NCI-H1436 treated with DMSO at 0.1 percent for 48 hours (cell line): ENCODE measurements around the gene GPD1.
A peak's percentile ranks its signal among the peaks of the same experiment; 100 is the strongest.

ENCODE experiments used
- DNase-seq: peaks from one replicate; lab custom pipeline; 2025; lab: John Stamatoyannopoulos, UW

Gene GPD1

DNA sequence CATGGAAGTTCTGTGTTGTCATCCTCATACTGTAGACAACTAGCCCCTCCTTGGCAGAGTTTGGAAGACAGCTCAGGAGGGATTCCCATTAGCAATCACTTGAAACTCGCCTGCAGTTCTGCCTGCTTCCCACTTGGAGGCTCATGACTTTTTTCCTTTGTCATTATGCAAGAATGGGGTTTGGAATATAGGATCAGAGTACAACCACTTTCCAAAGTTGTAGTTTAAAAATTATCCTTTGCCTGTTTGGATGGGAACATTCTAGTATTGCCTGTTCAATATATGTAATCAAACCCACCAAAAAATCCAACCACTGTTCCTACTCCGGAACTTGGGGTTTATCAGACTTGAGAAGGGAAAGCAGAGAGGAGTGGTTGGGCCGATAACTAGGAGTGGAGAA is 2.1 kb upstream of the GPD1 start:
- no peak for DNase-seq

DNA sequence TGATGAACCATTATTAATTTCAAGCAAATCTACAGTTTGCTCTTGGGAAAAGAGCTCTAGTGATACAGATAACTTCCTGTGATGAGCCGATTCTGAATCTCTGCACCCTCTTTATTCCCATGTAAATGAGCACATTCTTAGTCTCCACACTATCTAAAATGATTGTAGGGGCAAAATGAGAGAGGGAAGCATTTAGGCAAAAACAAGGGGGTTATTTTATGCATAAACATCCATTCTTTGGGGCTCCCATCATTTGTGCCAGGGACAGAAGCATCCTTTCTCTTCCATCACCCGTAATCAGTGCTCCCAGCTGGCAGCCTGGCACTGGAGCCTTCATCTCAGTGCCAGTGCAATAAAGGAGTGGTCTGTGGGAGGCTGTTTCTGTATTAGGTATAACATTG is 1.7 kb upstream of the GPD1 start:
- DNase-seq: no peak

GRCh38 chr12:50102646-50103309 is 1.0 kb upstream of the GPD1 start:
- no peak for DNase-seq

DNA sequence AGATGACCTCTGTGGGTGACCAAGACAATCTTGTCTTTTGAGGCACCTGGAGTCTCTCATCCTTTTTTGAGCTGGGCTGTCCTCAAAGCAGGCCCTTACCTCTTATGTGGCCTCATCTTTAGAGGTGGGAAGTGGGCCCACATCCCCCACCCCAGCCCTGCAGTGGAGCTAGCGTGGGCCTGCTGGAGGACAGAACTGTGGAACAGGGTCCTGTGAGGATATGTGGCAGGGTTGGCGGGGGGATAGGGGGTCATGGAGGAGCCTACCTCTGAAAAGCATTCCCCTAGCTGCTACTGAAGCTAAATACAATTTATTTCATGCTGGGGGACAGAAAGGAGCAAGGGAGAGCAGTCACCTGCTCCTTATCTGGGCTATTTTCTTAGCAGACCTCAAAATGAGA is 457 bp upstream of the GPD1 start:
- DNase-seq: no peak

DNA sequence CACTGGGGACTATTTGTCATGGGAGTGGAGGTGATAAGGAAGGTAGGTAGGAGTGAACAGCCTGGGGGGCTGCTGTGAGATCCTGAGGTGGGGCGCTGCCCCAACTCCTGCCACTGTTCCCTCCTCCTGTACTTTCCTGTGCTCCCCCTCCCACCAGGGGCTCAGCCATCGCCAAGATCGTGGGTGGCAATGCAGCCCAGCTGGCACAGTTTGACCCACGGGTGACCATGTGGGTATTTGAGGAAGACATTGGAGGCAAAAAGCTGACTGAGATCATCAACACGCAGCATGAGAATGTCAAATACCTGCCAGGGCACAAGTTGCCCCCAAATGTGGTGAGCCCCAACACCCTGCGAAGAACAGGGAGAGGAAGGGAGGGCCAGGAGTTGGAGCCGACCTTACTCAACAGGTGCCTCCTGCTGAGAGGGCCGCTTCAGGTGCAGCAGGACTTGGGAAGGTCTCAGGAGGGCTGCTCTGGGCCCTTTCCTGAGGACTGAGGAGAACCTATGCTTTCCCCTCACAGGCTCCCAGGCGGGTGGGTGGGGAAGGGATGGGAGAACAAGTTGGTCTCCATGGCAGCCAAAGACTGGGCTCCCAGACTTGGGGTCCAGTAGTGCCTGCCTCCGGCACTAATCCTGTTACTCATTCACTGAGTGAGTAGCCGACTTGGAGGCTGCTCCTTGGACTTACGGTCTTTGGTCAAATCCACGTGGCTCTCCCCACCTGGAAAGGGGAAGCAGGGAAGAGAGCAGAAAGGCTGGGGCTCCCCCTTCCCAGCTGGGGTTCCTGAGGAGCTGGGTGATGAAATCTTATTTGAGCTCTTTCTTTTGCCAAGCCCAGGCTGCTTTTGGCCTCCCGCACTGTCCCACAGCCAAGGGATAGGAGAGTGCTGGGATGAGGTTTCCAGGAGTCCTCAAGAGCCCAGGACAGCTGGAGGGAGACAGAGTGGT is 884 bp downstream of the GPD1 start:
- DNase-seq: no peak

DNA sequence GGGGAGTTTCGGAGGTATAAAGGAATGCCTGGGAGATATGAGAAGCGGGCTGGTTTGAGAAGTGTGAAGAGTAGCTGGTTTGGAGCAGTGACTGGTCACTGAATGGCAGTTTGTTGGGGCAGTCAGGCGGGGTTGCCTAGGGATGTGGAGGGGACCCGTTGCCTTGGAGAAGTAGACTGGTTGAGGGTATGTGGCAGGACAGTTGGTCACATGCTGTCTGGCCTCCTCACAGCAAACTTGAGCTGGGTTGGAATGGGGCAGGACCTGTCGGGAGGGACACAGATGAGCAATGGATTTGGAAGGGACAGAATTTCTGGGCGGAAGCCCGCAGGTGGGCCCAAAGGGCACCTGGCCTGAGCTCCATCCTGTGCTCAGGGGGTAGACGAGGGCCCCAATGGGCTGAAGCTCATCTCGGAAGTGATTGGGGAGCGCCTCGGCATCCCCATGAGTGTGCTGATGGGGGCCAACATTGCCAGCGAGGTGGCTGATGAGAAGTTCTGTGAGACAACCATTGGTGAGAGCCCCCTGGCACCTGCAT is 2.2 kb downstream of the GPD1 start:
- DNase-seq: no peak

DNA sequence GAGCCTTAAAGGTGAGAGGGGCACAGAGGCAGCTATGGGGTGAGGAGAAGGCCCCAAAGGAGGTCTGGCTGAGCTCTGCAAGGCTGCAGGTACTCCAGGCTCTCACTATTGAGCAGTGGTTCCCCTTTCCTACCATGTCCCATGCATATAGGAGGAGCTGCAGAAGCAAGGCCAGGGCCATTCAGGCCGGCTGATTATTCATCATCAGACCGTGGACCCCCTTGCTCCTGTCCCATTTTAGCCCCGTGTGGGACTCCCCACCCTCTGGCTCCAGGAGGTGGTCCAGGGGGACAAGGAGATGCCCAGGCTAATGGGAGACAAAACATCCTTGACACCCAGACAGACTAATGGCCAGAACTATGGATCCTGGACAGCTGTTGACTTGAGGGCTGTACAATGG is 3.1 kb downstream of the GPD1 start:
- DNase-seq: no peak

DNA sequence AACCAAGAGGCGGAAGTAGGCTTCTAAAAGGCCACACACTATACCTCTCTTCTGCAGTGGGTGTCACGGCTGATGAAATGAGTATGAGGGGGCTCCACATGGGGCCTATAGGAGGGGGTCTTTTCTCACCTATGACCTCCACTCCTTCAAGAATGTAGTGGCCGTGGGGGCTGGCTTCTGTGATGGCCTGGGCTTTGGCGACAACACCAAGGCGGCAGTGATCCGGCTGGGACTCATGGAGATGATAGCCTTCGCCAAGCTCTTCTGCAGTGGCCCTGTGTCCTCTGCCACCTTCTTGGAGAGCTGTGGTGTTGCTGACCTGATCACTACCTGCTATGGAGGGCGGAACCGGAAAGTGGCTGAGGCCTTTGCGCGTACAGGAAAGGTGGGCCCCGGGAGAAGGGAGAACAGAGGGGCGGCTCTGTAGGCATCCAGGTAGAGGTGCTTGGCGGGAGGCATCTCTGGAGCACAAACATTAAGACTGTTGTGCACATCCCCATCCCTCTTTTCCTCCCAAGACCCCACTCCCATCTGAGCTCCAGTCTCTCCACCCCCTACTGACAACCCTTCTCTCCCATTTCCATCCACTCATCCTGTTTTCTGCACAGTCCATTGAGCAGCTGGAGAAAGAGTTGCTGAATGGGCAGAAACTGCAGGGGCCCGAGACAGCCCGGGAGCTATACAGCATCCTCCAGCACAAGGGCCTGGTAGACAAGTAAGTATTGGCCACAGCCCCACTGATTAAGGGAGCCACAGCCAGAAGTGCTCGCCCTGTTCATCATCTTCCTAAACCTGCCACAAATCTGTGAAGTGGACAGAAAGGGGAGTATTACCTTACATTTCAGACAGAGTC is 3.8 kb downstream of the GPD1 start:
- no peak for DNase-seq

GRCh38 chr12:50109319-50109718 is 5.5 kb downstream of the GPD1 start:
- DNase-seq: no peak

- no peak for DNase-seq
Observed at GRCh38 chr12:50110127-50110761, 6.4 kb downstream of the GPD1 start.

GRCh38 chr12:50110762-50111351 is 7.0 kb downstream of the GPD1 start:
- no peak for DNase-seq

DNA sequence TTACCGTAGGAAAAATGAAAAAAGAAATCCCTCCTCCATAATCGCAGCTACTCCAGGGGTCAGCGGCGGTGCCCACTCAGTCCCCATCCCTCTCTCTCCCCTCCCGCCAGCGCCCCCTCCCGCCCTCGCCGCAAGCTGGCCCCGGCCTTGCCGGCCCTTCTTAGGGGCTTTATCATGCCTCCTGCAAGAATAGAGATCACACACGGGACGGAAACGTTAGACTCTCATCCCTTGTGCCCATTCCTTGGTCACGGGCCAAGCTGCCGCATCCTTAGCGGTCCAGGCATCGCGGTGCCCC is 7.5 kb downstream of the GPD1 start:
- DNase-seq: no peak

GRCh38 chr12:50111693-50112455 is 8.1 kb downstream of the GPD1 start, which contains the start of gene COX14:
TSS of gene COX14 (plus strand) at chr12:50112236. CDS start at chr12:50120044, 7,808 bp downstream.
- DNase-seq: peak; percentile 98

GRCh38 chr12:50112456-50113218 is 8.8 kb downstream of the GPD1 start:
- DNase-seq: no peak

DNA sequence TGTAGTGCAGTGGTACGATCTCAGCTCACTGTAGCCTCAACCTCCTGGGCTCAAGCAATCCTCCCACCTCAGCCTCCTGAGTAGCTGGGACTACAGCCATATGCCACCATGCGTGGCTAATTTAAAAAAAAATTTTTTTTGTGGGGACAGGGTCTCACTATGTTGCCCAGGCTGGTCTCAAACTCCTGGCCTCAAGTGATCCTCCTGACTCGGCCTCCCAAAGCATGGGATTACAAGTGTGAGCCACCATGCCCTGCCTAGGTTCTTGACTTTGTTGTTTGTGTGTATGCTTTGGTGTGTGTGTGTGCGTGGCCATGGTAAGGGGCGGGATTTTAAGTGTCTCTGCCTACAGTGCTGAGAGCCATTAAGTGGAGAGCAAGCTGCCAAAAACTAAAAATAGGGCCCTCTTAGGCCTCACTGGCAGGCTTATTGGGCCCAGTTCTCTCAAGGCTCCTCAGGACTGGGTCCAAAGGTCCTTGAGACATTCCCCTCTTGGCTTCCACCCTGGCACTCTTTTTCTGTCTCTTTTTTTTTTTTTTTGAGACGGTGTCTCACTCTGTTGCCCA is 13.3 kb downstream of the GPD1 start:
- DNase-seq: no peak

GRCh38 chr12:50119387-50119786 is 15.6 kb downstream of the GPD1 start:
- no peak for DNase-seq

- DNase-seq: no peak
Observed at GRCh38 chr12:50120521-50120920, 16.7 kb downstream of the GPD1 start.

DNA sequence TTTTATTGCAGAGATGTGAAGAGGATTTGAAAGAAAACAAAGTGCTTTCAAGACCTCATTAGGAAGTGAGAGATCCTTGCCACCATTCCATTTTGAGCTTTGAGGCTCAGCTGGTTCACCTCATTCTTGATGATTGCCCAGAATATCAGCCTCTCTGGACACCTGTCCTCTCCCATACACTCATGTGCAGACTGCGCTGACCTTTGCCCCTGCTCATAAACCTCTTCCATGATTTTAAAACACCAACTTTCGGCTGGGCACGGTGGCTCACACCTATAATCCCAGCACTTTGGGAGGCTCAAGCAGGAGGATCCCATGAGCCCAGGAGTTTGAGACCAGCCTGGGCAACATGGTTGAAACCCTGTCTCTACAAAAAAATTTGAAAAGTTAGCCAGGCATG is 17.1 kb downstream of the GPD1 start:
- no peak for DNase-seq

GRCh38 chr12:50121641-50122040 is 17.8 kb downstream of the GPD1 start:
- DNase-seq: no peak

DNA sequence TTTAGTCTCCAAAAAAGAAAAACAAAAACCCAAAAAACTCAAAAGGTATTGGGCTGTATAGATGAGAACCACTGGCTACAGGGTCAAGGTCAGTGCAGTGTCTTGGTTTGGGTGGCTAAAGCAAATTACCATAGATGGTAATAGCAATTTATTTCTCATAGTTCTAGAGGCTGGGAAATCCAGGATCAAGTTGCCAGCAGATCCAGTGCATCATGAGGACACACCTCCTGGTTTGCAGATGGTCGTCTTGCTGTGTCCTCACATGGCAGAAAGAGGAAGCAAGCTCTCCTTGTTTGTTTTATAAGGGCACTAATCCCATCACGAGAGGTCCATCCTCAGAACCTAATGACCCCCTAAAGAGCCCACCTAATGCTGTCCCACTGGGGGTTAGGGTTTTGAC is 19.4 kb downstream of the GPD1 start:
- DNase-seq: no peak
